ENCODE data around the gene RSPH10B2.
"Not testable (repeated sequence)": the region's sequence is repeated elsewhere in the genome, so short reads cannot be mapped to it uniquely, and the experiment has no call there.

Gene RSPH10B2

DNA sequence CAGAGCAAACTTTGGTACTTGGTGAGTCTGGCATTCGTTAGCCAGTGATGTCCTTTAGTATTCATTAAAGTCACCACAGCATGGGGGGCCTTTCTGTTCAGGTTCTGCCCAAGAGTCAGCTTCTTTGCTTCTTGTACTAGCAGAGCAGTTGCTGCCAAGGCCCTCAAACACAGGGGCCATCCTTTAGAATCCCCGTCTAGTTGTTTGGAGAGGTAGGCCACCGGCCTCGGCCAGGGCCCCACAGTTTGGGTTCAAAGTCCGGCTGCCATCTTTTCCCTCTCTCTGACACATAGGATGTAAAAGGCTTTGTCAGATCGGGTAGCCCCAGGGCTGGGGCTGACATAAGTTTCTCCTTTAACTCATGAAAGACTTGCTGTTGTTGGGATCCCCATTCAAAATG, 89.8 kb downstream of the RSPH10B2 start:
- not testable (repeated sequence) for DNase-seq

DNA sequence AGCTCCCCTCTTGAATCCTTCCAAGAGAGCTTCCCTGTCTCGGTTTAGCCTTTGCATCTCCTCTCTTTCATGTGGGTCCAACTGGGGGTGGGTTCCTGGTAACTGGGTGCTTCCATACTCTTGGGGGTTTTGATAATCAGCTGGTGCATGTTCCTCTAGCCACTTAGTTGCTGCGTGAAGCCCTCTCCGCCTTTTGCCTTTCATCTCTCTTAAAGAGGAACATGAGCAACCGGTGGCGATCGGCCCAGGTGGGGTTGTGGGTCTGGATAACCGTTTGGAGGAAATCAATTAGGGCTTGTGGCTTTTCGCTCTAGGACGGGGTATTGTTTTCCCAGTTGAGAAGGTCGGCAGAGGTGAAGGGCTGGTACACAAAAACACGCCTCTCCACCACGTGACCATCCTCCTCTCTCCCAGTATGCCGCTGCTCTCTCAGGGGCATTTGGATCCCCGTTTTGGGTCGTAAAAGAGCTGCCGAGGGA, 92.1 kb downstream of the RSPH10B2 start:
- DNase-seq: not testable (repeated sequence)

- DNase-seq: not testable (repeated sequence)
Measured at GRCh38 chr7:6847751-6848150, 93.8 kb downstream of the RSPH10B2 start.

Data from hippocampal formation (tissue), 2 donors.